ENCODE measurements around the gene TAF11L4.
"Not testable (repeated sequence)": the region's sequence is repeated elsewhere in the genome, so short reads cannot be mapped to it uniquely, and the experiment has no call there.

- not testable (repeated sequence) for TF ChIP-seq CTCF, EP300, POLR2AphosphoS5 (IDR thresholded peaks at IDR 0.05)
Measured at GRCh38 chr5:17491257-17491656, 30.3 kb upstream of the TAF11L4 start.
